Vagina (tissue), 2 donors: ENCODE data around the gene FAM234B.

Experiments
- POLR2A ChIP-seq, 2 donors: fragments of 450-650 bp; IDR thresholded peaks; one replicate each; pipeline ENCODE4 v1.6.1; 2017; ENCODE audit warnings: antibody characterized with exemption in 2 of 2, mild to moderate bottlenecking in 2 of 2, moderate library complexity in 2 of 2
- POLR2AphosphoS5 ChIP-seq, 2 donors: sonication (generic); formaldehyde crosslinking; IDR thresholded peaks; one replicate each; pipeline ENCODE4 v1.9.0; 2017; ENCODE audit warnings: antibody characterized with exemption in 2 of 2, mild to moderate bottlenecking in 2 of 2, low read depth in 1 of 2; ENCODE audit not compliant: insufficient read depth in 1 of 2
- TF ChIP-seq, protein P1 (sequence below), 3 experiments: fragments of 450-650 bp in 2 of 3; fragments of 200-600 bp in 1 of 3; sonication (generic) in 1 of 3; IDR thresholded peaks; one replicate each; pipeline ENCODE4 v1.5.1; 2017 to 2019; ENCODE audit warnings: antibody characterized with exemption in 3 of 3, mild to moderate bottlenecking in 2 of 3, moderate library complexity in 2 of 3

DNA sequence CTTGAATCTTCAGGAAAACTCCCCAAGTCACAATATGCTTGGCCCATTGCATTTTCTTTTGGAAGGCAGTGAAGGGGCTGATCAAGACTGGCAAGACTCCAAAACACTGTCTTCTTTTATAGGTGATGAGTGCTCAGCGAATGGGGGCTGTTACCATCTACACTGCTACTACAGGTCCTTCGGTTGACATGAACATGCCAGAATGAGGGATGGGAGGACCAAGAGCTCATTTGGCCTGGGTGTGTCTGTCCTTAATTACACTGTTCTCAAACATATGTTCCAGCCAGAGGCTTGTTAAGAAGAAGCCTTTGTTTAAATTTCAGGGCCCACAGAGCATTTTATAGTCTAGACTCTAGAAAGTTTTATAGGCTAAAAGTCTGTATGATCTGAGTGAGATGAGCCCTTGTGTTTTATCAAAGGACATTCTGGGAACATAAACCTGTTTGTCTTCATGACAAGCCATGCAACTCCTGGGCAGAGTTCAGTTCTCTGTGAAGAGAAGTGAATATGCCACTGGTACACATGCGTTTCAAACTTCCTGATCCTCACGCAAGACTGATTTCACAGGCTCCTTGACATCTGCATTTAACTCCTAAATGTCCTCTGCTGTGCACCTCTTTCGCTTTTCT is 4.7 kb upstream of the FAM234B start:
- TF ChIP-seq, protein P1, sequence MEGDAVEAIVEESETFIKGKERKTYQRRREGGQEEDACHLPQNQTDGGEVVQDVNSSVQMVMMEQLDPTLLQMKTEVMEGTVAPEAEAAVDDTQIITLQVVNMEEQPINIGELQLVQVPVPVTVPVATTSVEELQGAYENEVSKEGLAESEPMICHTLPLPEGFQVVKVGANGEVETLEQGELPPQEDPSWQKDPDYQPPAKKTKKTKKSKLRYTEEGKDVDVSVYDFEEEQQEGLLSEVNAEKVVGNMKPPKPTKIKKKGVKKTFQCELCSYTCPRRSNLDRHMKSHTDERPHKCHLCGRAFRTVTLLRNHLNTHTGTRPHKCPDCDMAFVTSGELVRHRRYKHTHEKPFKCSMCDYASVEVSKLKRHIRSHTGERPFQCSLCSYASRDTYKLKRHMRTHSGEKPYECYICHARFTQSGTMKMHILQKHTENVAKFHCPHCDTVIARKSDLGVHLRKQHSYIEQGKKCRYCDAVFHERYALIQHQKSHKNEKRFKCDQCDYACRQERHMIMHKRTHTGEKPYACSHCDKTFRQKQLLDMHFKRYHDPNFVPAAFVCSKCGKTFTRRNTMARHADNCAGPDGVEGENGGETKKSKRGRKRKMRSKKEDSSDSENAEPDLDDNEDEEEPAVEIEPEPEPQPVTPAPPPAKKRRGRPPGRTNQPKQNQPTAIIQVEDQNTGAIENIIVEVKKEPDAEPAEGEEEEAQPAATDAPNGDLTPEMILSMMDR (IDR thresholded peaks at IDR 0.05): no peak
- TF ChIP-seq POLR2A (IDR thresholded peaks at IDR 0.05) (no peak), POLR2AphosphoS5 (IDR thresholded peaks at IDR 0.05; ENCODE audit: insufficient read depth in 1 of 2, low read depth in 1 of 2) (peak in 1 of 2 donors; percentile 12)
